KMS-11 (cell line): Measurements from ENCODE around the gene COL23A1.

ENCODE experiments used
- H2AFZ ChIP-seq: fragments of 200-600 bp; sonication (generic); 2 replicates; pipeline ENCODE4 v1.6.1; 2016; ENCODE audit warnings: antibody characterized with exemption, mixed run types, low read depth
- H3K27ac ChIP-seq: fragments of 200-600 bp; sonication (generic); 2 replicates; pipeline ENCODE4 v1.6.1; 2016; ENCODE audit warnings: mild to moderate bottlenecking, mixed run types
- H3K27me3 ChIP-seq: fragments of 200-600 bp; sonication (generic); 2 replicates; pipeline ENCODE4 v1.6.1; 2017; ENCODE audit warnings: mild to moderate bottlenecking, low read depth, mixed run types, moderate library complexity; ENCODE audit not compliant: insufficient read depth
- H3K36me3 ChIP-seq: fragments of 200-600 bp; sonication (generic); 2 replicates; pipeline ENCODE4 v1.6.1; 2017; ENCODE audit warnings: mild to moderate bottlenecking, mixed run types; ENCODE audit not compliant: insufficient read depth
- H3K4me1 ChIP-seq: fragments of 200-600 bp; sonication (generic); 2 replicates; pipeline ENCODE4 v1.6.1; 2016; ENCODE audit warnings: mild to moderate bottlenecking, low read depth, mixed run types; ENCODE audit not compliant: poor library complexity, severe bottlenecking
- H3K4me2 ChIP-seq: fragments of 200-600 bp; sonication (generic); 2 replicates; pipeline ENCODE4 v1.7.0; 2016; ENCODE audit warnings: mild to moderate bottlenecking, mixed run types
- H3K4me3 ChIP-seq: fragments of 200-600 bp; sonication (generic); IDR thresholded peaks from 2 replicates; pipeline ENCODE4 v1.6.1; 2017; ENCODE audit warnings: low read depth, low read length, mixed read lengths; ENCODE audit not compliant: insufficient read depth
- H3K79me2 ChIP-seq: fragments of 200-600 bp; sonication (generic); 2 replicates; pipeline ENCODE4 v1.6.1; 2016; ENCODE audit warnings: low read depth, mixed run types; ENCODE audit not compliant: insufficient read depth
- H3K9ac ChIP-seq: fragments of 200-600 bp; sonication (generic); 2 replicates; pipeline ENCODE4 v1.6.1; 2016; ENCODE audit warnings: mild to moderate bottlenecking, mixed run types
- H4K20me1 ChIP-seq: fragments of 200-600 bp; sonication (generic); 2 replicates; pipeline ENCODE4 v1.6.1; 2016; ENCODE audit warnings: mild to moderate bottlenecking, mixed run types; ENCODE audit not compliant: insufficient read depth
- TF ChIP-seq, protein P1 (sequence below): fragments of 200-600 bp; sonication (generic); conservative IDR thresholded peaks from 2 replicates; pipeline ENCODE4 v1.6.1; 2017; ENCODE audit warnings: low read depth, mild to moderate bottlenecking, antibody characterized with exemption, low read length, moderate library complexity, mixed read lengths

COL23A1 gene

DNA sequence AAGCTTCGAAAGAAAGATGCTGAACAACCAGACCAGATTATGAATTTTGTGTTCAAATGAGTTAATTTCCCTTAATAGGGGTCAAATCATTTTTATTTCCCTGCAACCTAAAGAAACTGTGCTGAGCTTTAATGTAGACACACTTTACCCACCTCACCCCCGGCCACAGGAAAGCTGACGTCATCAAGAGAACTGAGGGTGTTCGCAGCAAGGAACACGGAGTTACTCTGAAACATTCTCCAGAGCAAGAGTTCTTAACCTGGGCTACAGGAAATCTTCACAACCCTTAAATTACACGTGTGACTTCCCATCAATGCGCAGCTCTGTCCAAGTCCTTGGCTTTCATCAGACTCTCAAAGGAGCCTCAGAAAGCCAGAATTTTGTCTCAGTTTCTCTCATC lies 116.3 kb downstream of the COL23A1 start:
- Histone ChIP-seq H3K4me1 (no peaks in the 10 kb centered on the region), H2AFZ (no peak overlapping the region)

DNA sequence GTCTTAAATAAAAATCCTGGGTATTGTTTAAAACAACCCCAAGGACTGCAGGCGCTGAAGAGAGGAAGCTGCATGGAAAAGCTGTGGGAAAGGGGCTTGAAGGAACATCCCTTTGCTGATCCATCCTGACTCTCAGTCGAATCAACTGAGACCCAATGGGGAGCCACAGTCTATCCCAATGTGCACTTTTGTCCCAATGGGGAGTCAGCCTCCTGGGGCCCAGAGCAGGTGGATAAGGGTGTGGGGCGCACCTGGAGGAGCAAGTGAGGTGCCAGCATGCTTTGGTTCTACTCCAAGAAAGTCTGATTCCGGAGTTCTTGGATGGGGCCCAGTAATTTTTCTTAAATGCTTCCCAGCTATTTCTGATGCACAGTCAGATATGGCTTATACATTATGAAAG lies 118.1 kb downstream of the COL23A1 start:
- Histone ChIP-seq H3K27ac (no peak overlapping the region), H4K20me1 (no peaks in the 10 kb centered on the region), H2AFZ (no peak overlapping the region), H3K79me2 (no peaks in the 10 kb centered on the region), H3K9ac (no peak overlapping the region), H3K36me3 (no peaks in the 10 kb centered on the region), H3K4me2 (no peak overlapping the region), H3K4me1 (no peaks in the 10 kb centered on the region), H3K4me3 (no peak overlapping the region), H3K27me3 (no peaks in the 10 kb centered on the region)
- TF ChIP-seq, protein P1, sequence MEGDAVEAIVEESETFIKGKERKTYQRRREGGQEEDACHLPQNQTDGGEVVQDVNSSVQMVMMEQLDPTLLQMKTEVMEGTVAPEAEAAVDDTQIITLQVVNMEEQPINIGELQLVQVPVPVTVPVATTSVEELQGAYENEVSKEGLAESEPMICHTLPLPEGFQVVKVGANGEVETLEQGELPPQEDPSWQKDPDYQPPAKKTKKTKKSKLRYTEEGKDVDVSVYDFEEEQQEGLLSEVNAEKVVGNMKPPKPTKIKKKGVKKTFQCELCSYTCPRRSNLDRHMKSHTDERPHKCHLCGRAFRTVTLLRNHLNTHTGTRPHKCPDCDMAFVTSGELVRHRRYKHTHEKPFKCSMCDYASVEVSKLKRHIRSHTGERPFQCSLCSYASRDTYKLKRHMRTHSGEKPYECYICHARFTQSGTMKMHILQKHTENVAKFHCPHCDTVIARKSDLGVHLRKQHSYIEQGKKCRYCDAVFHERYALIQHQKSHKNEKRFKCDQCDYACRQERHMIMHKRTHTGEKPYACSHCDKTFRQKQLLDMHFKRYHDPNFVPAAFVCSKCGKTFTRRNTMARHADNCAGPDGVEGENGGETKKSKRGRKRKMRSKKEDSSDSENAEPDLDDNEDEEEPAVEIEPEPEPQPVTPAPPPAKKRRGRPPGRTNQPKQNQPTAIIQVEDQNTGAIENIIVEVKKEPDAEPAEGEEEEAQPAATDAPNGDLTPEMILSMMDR: no peak

More for the DNA sequence above, 116.3 kb downstream of the COL23A1 start:
- no peaks in the 10 kb centered on the region for H3K36me3 ChIP-seq
- H3K4me2 ChIP-seq: no peak overlapping the region
- H3K4me3 ChIP-seq: no peak overlapping the region
- no peak overlapping the region for H3K27ac ChIP-seq
- no peaks in the 10 kb centered on the region for H4K20me1 ChIP-seq
- no peaks in the 10 kb centered on the region for H3K27me3 ChIP-seq
- no peak overlapping the region for H3K9ac ChIP-seq
- TF ChIP-seq, protein P1: no peak
- no peaks in the 10 kb centered on the region for H3K79me2 ChIP-seq

DNA sequence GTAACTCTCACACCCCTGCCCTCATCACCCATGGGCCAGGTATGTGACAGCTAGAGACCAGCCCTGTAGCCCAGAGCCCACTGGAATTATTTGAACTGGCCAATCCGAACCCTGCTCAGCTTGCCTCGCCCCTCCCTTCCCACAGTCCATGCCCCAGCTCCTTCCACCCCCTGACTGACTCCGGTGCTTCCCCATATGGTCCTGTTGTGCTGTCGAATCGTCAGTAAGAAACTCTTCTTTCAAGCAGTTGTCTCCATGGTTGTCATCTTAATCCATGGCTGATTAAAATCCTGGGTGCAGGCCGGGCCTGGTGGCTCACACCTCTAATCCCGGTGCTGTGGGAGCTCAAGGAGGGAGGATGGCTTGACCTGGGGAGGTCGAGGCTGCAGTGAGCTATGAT lies 118.5 kb downstream of the COL23A1 start:
- no peak overlapping the region for H3K9ac ChIP-seq
- H3K27ac ChIP-seq: no peak overlapping the region
- H3K79me2 ChIP-seq: no peaks in the 10 kb centered on the region
- no peak overlapping the region for H3K4me3 ChIP-seq
- no peaks in the 10 kb centered on the region for H4K20me1 ChIP-seq
- no peaks in the 10 kb centered on the region for H3K27me3 ChIP-seq
- TF ChIP-seq, protein P1: no peak
- H3K4me1 ChIP-seq: no peaks in the 10 kb centered on the region
- H2AFZ ChIP-seq: no peak overlapping the region
- H3K4me2 ChIP-seq: no peak overlapping the region
- no peaks in the 10 kb centered on the region for H3K36me3 ChIP-seq

DNA sequence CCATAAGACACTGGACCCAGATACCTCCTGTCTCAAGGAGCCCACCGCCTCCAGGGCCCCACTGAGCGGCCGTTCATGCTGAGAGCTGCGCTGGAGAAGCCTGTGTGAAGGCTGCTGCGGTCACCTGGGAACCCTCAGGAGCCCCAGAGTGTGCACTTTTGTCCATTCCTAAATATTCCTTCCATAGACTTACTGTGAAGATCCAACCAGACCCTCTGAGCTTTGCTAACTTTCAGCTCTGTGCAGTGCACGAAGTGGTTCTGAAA lies 119.5 kb downstream of the COL23A1 start:
- no peaks in the 10 kb centered on the region for H3K36me3 ChIP-seq
- H3K9ac ChIP-seq: no peak overlapping the region
- H3K27ac ChIP-seq: no peak overlapping the region
- H3K27me3 ChIP-seq: no peaks in the 10 kb centered on the region
- no peaks in the 10 kb centered on the region for H3K79me2 ChIP-seq
- H3K4me2 ChIP-seq: no peak overlapping the region
- H4K20me1 ChIP-seq: no peaks in the 10 kb centered on the region
- no peaks in the 10 kb centered on the region for H3K4me1 ChIP-seq
- TF ChIP-seq, protein P1: no peak
- H2AFZ ChIP-seq: no peak overlapping the region
- H3K4me3 ChIP-seq: no peak overlapping the region
